HG03439 (cell line): ENCODE data around the gene ARG2.

Experiments used
- ATAC-seq: cut with Tn5 transposase; IDR thresholded peaks from one replicate; pipeline ENCODE4 v1.9.1; 2021; ENCODE audit warnings: mild to moderate bottlenecking, moderate library complexity; ENCODE audit not compliant: unreplicated experiment

ARG2 gene

GRCh38 chr14:67636361-67636919, 16.7 kb downstream of the ARG2 start:
- ATAC-seq: no peak

- ATAC-seq: no peak
Measured at GRCh38 chr14:67638642-67639041, 18.9 kb downstream of the ARG2 start.

GRCh38 chr14:67641480-67641879, 21.8 kb downstream of the ARG2 start:
- ATAC-seq: no peak

GRCh38 chr14:67641902-67642749, 22.4 kb downstream of the ARG2 start:
- no peak for ATAC-seq

GRCh38 chr14:67643713-67644112, 24.0 kb downstream of the ARG2 start:
- ATAC-seq: no peak

- no peak for ATAC-seq
Measured at GRCh38 chr14:67644428-67644827, 24.7 kb downstream of the ARG2 start.

- ATAC-seq: no peak
Measured at GRCh38 chr14:67645414-67645813, 25.7 kb downstream of the ARG2 start.

- no peak for ATAC-seq
Measured at GRCh38 chr14:67646131-67646530, 26.4 kb downstream of the ARG2 start.

- no peak for ATAC-seq
Measured at GRCh38 chr14:67650151-67650550, 30.4 kb downstream of the ARG2 start.

- no peak for ATAC-seq
Measured at GRCh38 chr14:67650694-67651093, 31.0 kb downstream of the ARG2 start.

GRCh38 chr14:67652189-67652588, 32.5 kb downstream of the ARG2 start:
- ATAC-seq: no peak

- ATAC-seq: no peak
Measured at GRCh38 chr14:67653651-67654280, 34.0 kb downstream of the ARG2 start.

GRCh38 chr14:67663633-67664032, 43.9 kb downstream of the ARG2 start:
- no peak for ATAC-seq

- ATAC-seq: no peak
Measured at GRCh38 chr14:67665868-67666267, 46.1 kb downstream of the ARG2 start.

- ATAC-seq: no peak
Measured at GRCh38 chr14:67666750-67667449, 47.2 kb downstream of the ARG2 start.

- no peak for ATAC-seq
Measured at GRCh38 chr14:67668559-67668958, 48.8 kb downstream of the ARG2 start.

GRCh38 chr14:67673451-67673850, 53.7 kb downstream of the ARG2 start:
- ATAC-seq: no peak

GRCh38 chr14:67674139-67674479, 54.4 kb downstream of the ARG2 start:
- peak; percentile 41 for ATAC-seq

- ATAC-seq: peak; percentile 88
Measured at GRCh38 chr14:67674480-67675218, 54.9 kb downstream of the ARG2 start, which contains the start of gene VTI1B. Gene VTI1B, minus strand, starts transcription at chr14:67674632. Its CDS starts 143 bp downstream, at chr14:67674489.

GRCh38 chr14:67675219-67675582, 55.5 kb downstream of the ARG2 start:
- ATAC-seq: no peak

GRCh38 chr14:67679006-67679405, 59.3 kb downstream of the ARG2 start:
- ATAC-seq: no peak
